Activated naive CD4-positive, alpha-beta T cell treated with anti-CD3 and anti-CD28 coated beads, Interleukin-2, amount 50 U/mL, for 72 hours (primary cell): ENCODE results near the gene TRAPPC3L. TPM values are rescaled to one million over a fixed set of nuclear protein-coding genes. Genes with fewer than 3 reads are reported as not detected.

Experiments
- ATAC-seq, 2 donors: fragments of 150-1000 bp; cut with Tn5 transposase; 2 replicates each; pipeline ENCODE4 v1.10.0; 2021; ENCODE audit warnings: mild to moderate bottlenecking in 2 of 2, moderate library complexity in 2 of 2
- DNase-seq, 2 donors: peaks; one replicate each; pipeline ENCODE4 v3.0.0; 2021 to 2022; ENCODE audit warnings: low spot score in 2 of 2
- H3K27ac Mint-ChIP-seq, 2 donors: one replicate each; pipeline ENCODE4 v1.8.0; 2022; ENCODE audit warnings: mild to moderate bottlenecking in 2 of 2, mixed read lengths in 2 of 2
- H3K36me3 Mint-ChIP-seq, 2 donors: one replicate each; pipeline ENCODE4 v1.8.0; 2022; ENCODE audit warnings: mixed read lengths in 2 of 2
- H3K9me3 Mint-ChIP-seq, 2 donors: one replicate each; pipeline ENCODE4 v1.8.0; 2022; ENCODE audit warnings: mixed read lengths in 2 of 2
- total RNA-seq, 2 donors: library from RNA; stranded (reverse); gene quantifications; one replicate each; pipeline ENCODE4 v1.2.3, GENCODE V29; 2022

Gene TRAPPC3L
- total RNA-seq, 2 donors from 2014 or later, result not detected

GRCh38 chr6:116445102-116445501 is 100.4 kb downstream of the TRAPPC3L start:
- DNase-seq (no peak), ATAC-seq (no peak)
- Mint-ChIP-seq H3K27ac (no peak overlapping the region), H3K36me3 (no peaks in the 10 kb centered on the region), H3K9me3 (no peaks in the 10 kb centered on the region)

Other genes with a start within 250 kb of the TRAPPC3L start
- gene DSE, start 174.7 kb downstream of the TRAPPC3L start, total RNA-seq, result 1 to 10 TPM; 5.8 to 6.0 TPM
- 10 to 100 TPM in 1 of 2 donors, under 1 TPM in 1; 0.71 to 13.9 TPM for gene CALHM6, start 84.3 kb downstream of the TRAPPC3L start, total RNA-seq
- gene CALHM5, start 34.0 kb downstream of the TRAPPC3L start, total RNA-seq, result not detected
- not detected for gene CALHM4, start 8.1 kb upstream of the TRAPPC3L start, total RNA-seq
- 10 to 100 TPM; 18.0 to 33.7 TPM for gene RWDD1, start 25.8 kb upstream of the TRAPPC3L start, total RNA-seq
- gene RSPH4A, start 70.8 kb upstream of the TRAPPC3L start, total RNA-seq, result under 1 TPM in 1 of 2 donors, not detected in 1; 0.12 TPM
- 10 to 100 TPM; 22.8 to 35.6 TPM for gene ZUP1, start 123.1 kb upstream of the TRAPPC3L start, total RNA-seq
- 1 to 10 TPM; 7.8 to 8.7 TPM for gene KPNA5, start 135.5 kb upstream of the TRAPPC3L start, total RNA-seq
- not detected for gene FAM162B, start 220.0 kb upstream of the TRAPPC3L start, total RNA-seq